Osteocyte (in vitro differentiated cells): ENCODE data around the gene FLCN. TPM values are rescaled to one million over a fixed set of nuclear protein-coding genes. Genes with fewer than 3 reads are reported as not detected.
A peak's percentile ranks its signal among the peaks of the same experiment; 100 is the strongest.

Source experiments
- DNase-seq: peaks from one replicate; pipeline ENCODE4 v3.0.0; 2021; ENCODE audit warnings: mixed read lengths; ENCODE audit not compliant: unreplicated experiment; ENCODE audit errors: extremely low spot score
- H3K27ac Mint-ChIP-seq: one replicate; pipeline ENCODE4 v1.8.0; 2021; ENCODE audit warnings: mild to moderate bottlenecking, mixed read lengths; ENCODE audit not compliant: unreplicated experiment
- H3K27me3 Mint-ChIP-seq: one replicate; pipeline ENCODE4 v1.8.0; 2021; ENCODE audit warnings: mixed read lengths; ENCODE audit not compliant: unreplicated experiment
- H3K36me3 Mint-ChIP-seq: one replicate; pipeline ENCODE4 v1.8.0; 2021; ENCODE audit warnings: mixed read lengths; ENCODE audit not compliant: unreplicated experiment
- H3K4me1 Mint-ChIP-seq: one replicate; pipeline ENCODE4 v1.8.0; 2021; ENCODE audit warnings: mixed read lengths; ENCODE audit not compliant: unreplicated experiment
- H3K4me3 Mint-ChIP-seq: one replicate; pipeline ENCODE4 v1.8.0; 2021; ENCODE audit warnings: mild to moderate bottlenecking, moderate library complexity, mixed read lengths; ENCODE audit not compliant: unreplicated experiment
- H3K9me3 Mint-ChIP-seq: one replicate; pipeline ENCODE4 v1.8.0; 2021; ENCODE audit warnings: mixed read lengths; ENCODE audit not compliant: unreplicated experiment
- CTCF ChIP-seq: fragments of 200-600 bp; sonication (generic); IDR thresholded peaks from 2 replicates; pipeline ENCODE4 v1.5.0; 2021; ENCODE audit warnings: antibody characterized with exemption, mild to moderate bottlenecking, moderate library complexity
- total RNA-seq: library from RNA; stranded (reverse); gene quantifications from 2 replicates; pipeline ENCODE4 v1.2.1, GENCODE V29; 2021

Gene FLCN
- total RNA-seq, 1 donor from 2014 or later = 91.1 TPM

- Mint-ChIP-seq H3K27ac (no peak overlapping the region), H3K4me1 (peaks cover 13% of the 10 kb centered on the region), H3K27me3 (no peaks in the 10 kb centered on the region), H3K4me3 (no peak overlapping the region), H3K36me3 (peaks cover 13% of the 10 kb centered on the region), H3K9me3 (no peaks in the 10 kb centered on the region)
- no peak for TF ChIP-seq CTCF
- DNase-seq = no peak
Observed at GRCh38 chr17:17275971-17276370, 39.0 kb upstream of the FLCN start.

GRCh38 chr17:17269926-17270773 lies 33.2 kb upstream of the FLCN start:
- Mint-ChIP-seq H3K9me3 (no peaks in the 10 kb centered on the region), H3K4me1 (no peaks in the 10 kb centered on the region), H3K4me3 (no peak overlapping the region), H3K36me3 (peaks cover 30% of the 10 kb centered on the region), H3K27me3 (no peaks in the 10 kb centered on the region), H3K27ac (no peak overlapping the region)
- no peak for DNase-seq
- TF ChIP-seq CTCF = peak; percentile 45

GRCh38 chr17:17264430-17264829 lies 27.5 kb upstream of the FLCN start:
- Mint-ChIP-seq H3K9me3 (no peaks in the 10 kb centered on the region), H3K4me3 (no peak overlapping the region), H3K36me3 (peaks cover 39% of the 10 kb centered on the region), H3K27ac (no peak overlapping the region), H3K27me3 (no peaks in the 10 kb centered on the region), H3K4me1 (no peaks in the 10 kb centered on the region)
- DNase-seq = no peak
- TF ChIP-seq CTCF = no peak

GRCh38 chr17:17258998-17259397 lies 22.0 kb upstream of the FLCN start:
- Mint-ChIP-seq H3K27me3 (no peaks in the 10 kb centered on the region), H3K4me3 (no peak overlapping the region), H3K4me1 (no peaks in the 10 kb centered on the region), H3K36me3 (peaks cover 43% of the 10 kb centered on the region), H3K27ac (no peak overlapping the region), H3K9me3 (no peaks in the 10 kb centered on the region)
- no peak for DNase-seq
- no peak for TF ChIP-seq CTCF

GRCh38 chr17:17258011-17258410 lies 21.0 kb upstream of the FLCN start:
- no peak for DNase-seq
- Mint-ChIP-seq H3K4me3 (no peak overlapping the region), H3K27ac (no peak overlapping the region), H3K27me3 (no peaks in the 10 kb centered on the region), H3K9me3 (no peaks in the 10 kb centered on the region), H3K4me1 (no peaks in the 10 kb centered on the region), H3K36me3 (peaks cover 45% of the 10 kb centered on the region)
- no peak for TF ChIP-seq CTCF
